ENCODE data around the gene MBD2.
A peak's percentile ranks its signal among the peaks of the same experiment; 100 is the strongest.

MBD2 gene

DNA sequence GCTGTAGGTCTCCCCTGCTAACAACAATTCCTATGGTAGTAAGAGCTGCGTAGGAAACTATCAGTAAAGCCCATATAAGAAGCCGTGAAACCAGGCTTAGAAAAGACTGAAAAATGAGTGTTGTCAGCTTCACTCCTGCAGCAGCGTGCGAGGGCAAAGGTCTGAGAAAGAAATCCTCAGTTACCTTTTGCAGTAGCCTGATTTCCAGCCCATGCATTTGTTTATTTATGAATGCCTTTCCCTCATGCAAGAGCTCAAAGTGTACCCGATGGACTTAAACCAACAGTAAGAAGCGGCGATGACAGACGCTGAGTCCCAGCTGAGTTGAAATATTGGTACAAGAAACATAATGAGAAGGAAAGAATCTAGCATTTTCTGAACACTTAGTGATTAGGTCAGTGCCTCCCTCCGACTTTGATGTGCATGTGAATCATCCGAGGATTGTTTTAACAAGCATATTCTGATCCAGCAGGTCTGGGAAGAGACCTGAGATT lies 29.8 kb upstream of the MBD2 start:
- H3K9ac ChIP-seq (ENCODE audit: low read depth in 1 of 2, low read length in 2 of 2): no peak overlapping the region
- no peaks in the 10 kb centered on the region for H3K4me1 ChIP-seq (ENCODE audit: control insufficient read depth in 2 of 2, insufficient read depth in 2 of 2, low read length in 2 of 2)
- peak overlapping the region in 1 of 2 donors; percentile 27 for H3K4me3 ChIP-seq (ENCODE audit: low read length in 2 of 2)
- no peaks in the 10 kb centered on the region for H3K36me3 ChIP-seq (ENCODE audit: control insufficient read depth in 2 of 2, insufficient read depth in 2 of 2, low read length in 2 of 2)
- no peaks in the 10 kb centered on the region for H3K27me3 ChIP-seq (ENCODE audit: control insufficient read depth in 2 of 2, insufficient read depth in 2 of 2, low read length in 2 of 2)
- no peaks in the 10 kb centered on the region for H3K9me3 ChIP-seq (ENCODE audit: control insufficient read depth in 2 of 2, low read length in 2 of 2)
- no peak overlapping the region for H3K27ac ChIP-seq (ENCODE audit: low read depth in 2 of 2, low read length in 2 of 2)

DNA sequence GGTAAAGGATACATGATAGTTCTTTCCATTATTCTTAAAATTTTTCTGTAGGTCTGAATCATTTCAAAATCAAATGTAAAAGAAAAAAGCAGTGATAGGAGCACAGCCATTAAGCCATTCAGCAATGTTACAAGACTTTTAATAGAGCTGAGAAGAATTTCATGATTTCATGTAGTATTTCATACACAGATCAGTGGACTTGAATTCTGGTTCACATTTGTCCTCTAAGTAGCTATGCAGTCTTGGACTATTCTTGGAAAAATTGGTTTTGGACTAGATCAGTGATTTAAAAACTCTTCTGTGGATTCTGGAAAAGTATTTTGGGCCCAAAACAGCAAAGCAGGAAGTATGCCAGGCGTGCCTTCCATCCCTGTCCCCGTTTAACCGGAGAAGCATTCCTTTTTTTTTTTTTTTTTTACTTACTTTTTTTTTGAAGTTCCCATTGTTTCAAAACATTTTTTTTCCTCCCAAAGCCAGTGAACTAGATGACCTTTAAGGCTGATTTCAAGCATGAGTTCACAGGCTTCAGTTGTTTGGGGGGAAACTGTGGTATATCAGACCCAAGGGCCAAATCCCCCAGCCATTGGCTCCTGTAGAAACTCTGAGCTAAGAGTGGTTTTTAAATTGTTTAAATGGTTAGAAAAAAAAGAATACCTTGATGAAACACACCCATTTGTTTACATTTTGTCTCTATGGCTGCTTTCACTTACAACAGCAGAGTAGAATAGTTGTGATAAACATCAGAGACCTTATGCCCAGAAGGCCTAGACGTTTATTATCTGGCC lies 27.3 kb upstream of the MBD2 start:
- no peak overlapping the region for H3K27ac ChIP-seq (ENCODE audit: low read depth in 2 of 2, low read length in 2 of 2)

DNA sequence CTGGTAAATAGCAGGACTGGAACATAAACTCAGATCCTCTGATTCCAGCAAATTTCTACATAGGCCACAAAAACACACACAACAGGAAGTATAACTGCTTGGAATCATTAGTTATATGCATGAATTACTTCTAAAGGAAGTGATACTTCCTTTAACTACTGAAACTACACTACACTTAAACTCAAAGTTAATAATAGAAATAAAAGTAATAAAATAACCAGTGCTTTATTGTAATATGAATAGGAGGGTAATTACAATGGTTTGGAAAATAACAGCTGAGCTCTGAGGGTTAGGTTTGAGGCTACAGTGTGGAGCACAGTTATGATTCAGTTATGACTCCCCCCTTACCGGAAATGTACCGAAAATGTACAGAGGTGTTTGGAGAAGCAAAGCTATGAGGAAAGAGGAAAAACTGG lies 26.4 kb upstream of the MBD2 start:
- no peaks in the 10 kb centered on the region for H3K36me3 ChIP-seq (ENCODE audit: control insufficient read depth in 2 of 2, insufficient read depth in 2 of 2, low read length in 2 of 2)
- no peaks in the 10 kb centered on the region for H3K4me1 ChIP-seq (ENCODE audit: control insufficient read depth in 2 of 2, insufficient read depth in 2 of 2, low read length in 2 of 2)
- no peaks in the 10 kb centered on the region for H3K9me3 ChIP-seq (ENCODE audit: control insufficient read depth in 2 of 2, low read length in 2 of 2)
- H3K27ac ChIP-seq (ENCODE audit: low read depth in 2 of 2, low read length in 2 of 2): no peak overlapping the region
- H3K27me3 ChIP-seq (ENCODE audit: control insufficient read depth in 2 of 2, insufficient read depth in 2 of 2, low read length in 2 of 2): no peaks in the 10 kb centered on the region
- H3K4me3 ChIP-seq (ENCODE audit: low read length in 2 of 2): no peak overlapping the region
- H3K9ac ChIP-seq (ENCODE audit: low read depth in 1 of 2, low read length in 2 of 2): no peak overlapping the region

More for the DNA sequence above, 27.3 kb upstream of the MBD2 start:
- no peaks in the 10 kb centered on the region for H3K4me1 ChIP-seq (ENCODE audit: control insufficient read depth in 2 of 2, insufficient read depth in 2 of 2, low read length in 2 of 2)
- H3K9ac ChIP-seq (ENCODE audit: low read depth in 1 of 2, low read length in 2 of 2): no peak overlapping the region
- H3K4me3 ChIP-seq (ENCODE audit: low read length in 2 of 2): no peak overlapping the region
- H3K36me3 ChIP-seq (ENCODE audit: control insufficient read depth in 2 of 2, insufficient read depth in 2 of 2, low read length in 2 of 2): no peaks in the 10 kb centered on the region
- H3K27me3 ChIP-seq (ENCODE audit: control insufficient read depth in 2 of 2, insufficient read depth in 2 of 2, low read length in 2 of 2): no peaks in the 10 kb centered on the region
- no peaks in the 10 kb centered on the region for H3K9me3 ChIP-seq (ENCODE audit: control insufficient read depth in 2 of 2, low read length in 2 of 2)

DNA sequence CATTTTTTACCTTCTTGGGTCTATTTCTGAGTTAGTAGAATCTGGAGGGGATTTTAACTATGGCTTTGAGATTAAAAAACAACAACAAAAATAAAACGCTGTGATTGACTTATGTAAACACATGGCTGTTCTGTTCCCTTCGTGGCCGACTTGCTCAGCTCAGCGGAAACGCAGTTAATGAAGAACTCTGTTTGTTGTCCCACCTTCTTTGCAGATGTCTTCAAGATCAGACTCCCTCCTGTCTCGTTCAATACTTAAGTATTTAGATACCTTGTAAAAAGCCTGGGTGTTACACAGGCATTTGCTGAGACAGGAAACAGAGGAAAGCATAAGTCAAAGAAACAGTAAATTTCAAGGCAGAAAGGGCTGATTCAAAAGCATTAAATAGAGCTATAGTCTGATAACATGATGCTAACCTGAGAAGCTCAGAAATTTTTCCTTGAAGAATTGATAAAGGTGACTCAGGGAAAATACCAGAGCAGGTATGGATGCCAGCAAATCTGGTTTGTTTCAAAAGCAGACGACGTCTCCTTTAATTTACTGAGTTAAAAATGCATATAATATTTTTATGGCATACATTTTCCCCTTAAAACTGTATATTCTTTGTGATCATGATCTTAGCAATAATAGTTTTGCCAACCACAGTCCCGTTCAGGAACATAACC lies 23.2 kb upstream of the MBD2 start:
- H3K27ac ChIP-seq (ENCODE audit: low read depth in 2 of 2, low read length in 2 of 2): no peak overlapping the region
- H3K36me3 ChIP-seq (ENCODE audit: control insufficient read depth in 2 of 2, insufficient read depth in 2 of 2, low read length in 2 of 2): no peaks in the 10 kb centered on the region
- H3K4me1 ChIP-seq (ENCODE audit: control insufficient read depth in 2 of 2, insufficient read depth in 2 of 2, low read length in 2 of 2): no peaks in the 10 kb centered on the region
- no peak overlapping the region for H3K4me3 ChIP-seq (ENCODE audit: low read length in 2 of 2)
- no peaks in the 10 kb centered on the region for H3K9me3 ChIP-seq (ENCODE audit: control insufficient read depth in 2 of 2, low read length in 2 of 2)
- H3K27me3 ChIP-seq (ENCODE audit: control insufficient read depth in 2 of 2, insufficient read depth in 2 of 2, low read length in 2 of 2): no peaks in the 10 kb centered on the region
- no peak overlapping the region for H3K9ac ChIP-seq (ENCODE audit: low read depth in 1 of 2, low read length in 2 of 2)

DNA sequence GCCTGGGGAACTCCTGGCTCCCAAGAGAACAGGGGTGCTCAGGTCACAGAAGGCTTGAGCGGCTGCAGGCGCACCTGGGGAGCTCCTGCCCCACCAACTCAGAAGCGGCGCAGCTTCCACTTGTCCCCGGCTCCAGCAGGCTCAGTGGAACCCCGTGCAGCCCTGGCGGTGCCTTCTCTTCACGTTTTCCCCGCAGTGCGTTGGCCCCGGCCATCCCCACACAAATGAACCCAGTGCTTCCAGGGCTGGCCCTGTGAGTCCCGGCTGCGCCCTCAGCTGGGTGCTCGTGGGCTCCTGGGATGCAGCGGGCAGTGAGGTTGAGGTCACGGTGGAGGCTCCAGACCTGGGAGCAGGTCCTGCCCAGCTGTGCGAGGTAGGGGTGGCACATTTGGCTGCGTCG lies 17.9 kb upstream of the MBD2 start:
- Histone ChIP-seq H3K27me3 (ENCODE audit: control insufficient read depth in 2 of 2, insufficient read depth in 2 of 2, low read length in 2 of 2) (no peaks in the 10 kb centered on the region), H3K4me1 (ENCODE audit: control insufficient read depth in 2 of 2, insufficient read depth in 2 of 2, low read length in 2 of 2) (no peaks in the 10 kb centered on the region), H3K36me3 (ENCODE audit: control insufficient read depth in 2 of 2, insufficient read depth in 2 of 2, low read length in 2 of 2) (no peaks in the 10 kb centered on the region), H3K9ac (ENCODE audit: low read depth in 1 of 2, low read length in 2 of 2) (no peak overlapping the region), H3K27ac (ENCODE audit: low read depth in 2 of 2, low read length in 2 of 2) (no peak overlapping the region), H3K4me3 (ENCODE audit: low read length in 2 of 2) (no peak overlapping the region), H3K9me3 (ENCODE audit: control insufficient read depth in 2 of 2, low read length in 2 of 2) (no peaks in the 10 kb centered on the region)

DNA sequence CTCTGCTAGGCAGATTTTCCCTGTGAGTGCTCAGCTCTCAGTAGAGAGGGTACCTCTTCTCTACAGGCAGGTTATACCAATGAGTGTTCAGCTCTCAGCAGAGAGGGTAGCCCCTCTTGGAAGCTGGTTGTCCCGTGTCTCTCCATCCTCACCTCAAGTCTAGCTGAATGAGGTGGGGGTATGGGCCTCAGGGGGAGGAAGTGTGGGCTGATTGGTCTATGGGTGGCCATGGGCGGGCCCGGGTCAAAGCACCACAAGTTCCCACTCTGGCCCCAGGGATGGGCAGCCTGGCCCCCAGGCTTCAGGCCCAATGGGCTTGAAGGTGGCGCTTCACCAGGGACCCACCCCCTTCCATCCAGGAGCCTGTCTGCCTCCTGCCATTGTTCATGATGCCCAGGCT lies 17.0 kb upstream of the MBD2 start:
- no peaks in the 10 kb centered on the region for H3K27me3 ChIP-seq (ENCODE audit: control insufficient read depth in 2 of 2, insufficient read depth in 2 of 2, low read length in 2 of 2)
- no peaks in the 10 kb centered on the region for H3K9me3 ChIP-seq (ENCODE audit: control insufficient read depth in 2 of 2, low read length in 2 of 2)
- no peak overlapping the region for H3K27ac ChIP-seq (ENCODE audit: low read depth in 2 of 2, low read length in 2 of 2)
- no peak overlapping the region for H3K4me3 ChIP-seq (ENCODE audit: low read length in 2 of 2)
- H3K4me1 ChIP-seq (ENCODE audit: control insufficient read depth in 2 of 2, insufficient read depth in 2 of 2, low read length in 2 of 2): no peaks in the 10 kb centered on the region
- no peaks in the 10 kb centered on the region for H3K36me3 ChIP-seq (ENCODE audit: control insufficient read depth in 2 of 2, insufficient read depth in 2 of 2, low read length in 2 of 2)
- H3K9ac ChIP-seq (ENCODE audit: low read depth in 1 of 2, low read length in 2 of 2): no peak overlapping the region

DNA sequence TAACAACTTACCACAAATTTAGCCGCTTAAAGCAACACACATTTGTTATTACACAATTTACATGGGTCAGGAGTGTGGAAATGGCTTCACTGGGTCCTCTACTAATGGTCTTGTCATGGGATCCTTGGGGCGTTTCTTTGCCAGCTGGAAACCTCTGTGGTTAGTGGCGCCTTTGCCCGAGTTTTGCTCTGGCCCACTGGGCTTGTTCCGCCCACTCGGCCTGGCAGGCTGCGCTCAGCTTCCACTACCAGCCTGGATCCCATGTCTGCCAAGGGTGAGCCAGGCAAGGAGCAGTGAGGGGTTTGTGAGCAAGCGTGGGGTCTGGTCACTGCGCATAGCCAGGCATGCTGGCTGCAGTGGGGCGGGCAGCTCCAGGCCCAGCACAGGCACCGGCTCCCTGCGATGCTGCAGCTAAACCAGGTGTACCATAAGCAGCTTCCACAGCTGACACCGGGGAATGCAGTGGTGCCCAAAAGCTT lies 16.2 kb upstream of the MBD2 start:
- H3K36me3 ChIP-seq (ENCODE audit: control insufficient read depth in 2 of 2, insufficient read depth in 2 of 2, low read length in 2 of 2): no peaks in the 10 kb centered on the region
- H3K9me3 ChIP-seq (ENCODE audit: control insufficient read depth in 2 of 2, low read length in 2 of 2): no peaks in the 10 kb centered on the region
- no peaks in the 10 kb centered on the region for H3K4me1 ChIP-seq (ENCODE audit: control insufficient read depth in 2 of 2, insufficient read depth in 2 of 2, low read length in 2 of 2)
- no peak overlapping the region for H3K4me3 ChIP-seq (ENCODE audit: low read length in 2 of 2)
- no peak overlapping the region for H3K27ac ChIP-seq (ENCODE audit: low read depth in 2 of 2, low read length in 2 of 2)
- H3K9ac ChIP-seq (ENCODE audit: low read depth in 1 of 2, low read length in 2 of 2): no peak overlapping the region
- H3K27me3 ChIP-seq (ENCODE audit: control insufficient read depth in 2 of 2, insufficient read depth in 2 of 2, low read length in 2 of 2): no peaks in the 10 kb centered on the region

DNA sequence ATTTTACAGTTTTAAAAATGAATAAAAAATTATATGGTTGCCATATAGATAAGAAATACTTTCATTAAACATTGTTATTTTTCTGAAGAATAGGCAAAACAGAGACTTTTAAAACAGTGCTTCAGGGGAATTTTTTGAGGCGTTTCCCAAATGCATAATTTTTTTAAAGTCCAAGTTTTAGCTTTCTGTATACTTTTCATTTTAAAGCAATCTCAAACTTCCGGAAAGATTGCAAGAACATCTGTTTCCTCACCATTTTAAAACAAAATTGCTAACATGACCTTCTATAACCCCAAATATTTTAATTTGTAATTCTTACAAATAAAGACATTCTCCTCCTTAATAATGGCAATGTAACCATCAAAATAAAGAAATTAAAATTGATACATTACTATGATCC lies 15.1 kb upstream of the MBD2 start:
- no peak overlapping the region for H3K9ac ChIP-seq (ENCODE audit: low read depth in 1 of 2, low read length in 2 of 2)
- H3K4me3 ChIP-seq (ENCODE audit: low read length in 2 of 2): no peak overlapping the region
- H3K9me3 ChIP-seq (ENCODE audit: control insufficient read depth in 2 of 2, low read length in 2 of 2): no peaks in the 10 kb centered on the region
- no peaks in the 10 kb centered on the region for H3K27me3 ChIP-seq (ENCODE audit: control insufficient read depth in 2 of 2, insufficient read depth in 2 of 2, low read length in 2 of 2)
- H3K27ac ChIP-seq (ENCODE audit: low read depth in 2 of 2, low read length in 2 of 2): no peak overlapping the region
- no peaks in the 10 kb centered on the region for H3K4me1 ChIP-seq (ENCODE audit: control insufficient read depth in 2 of 2, insufficient read depth in 2 of 2, low read length in 2 of 2)
- no peaks in the 10 kb centered on the region for H3K36me3 ChIP-seq (ENCODE audit: control insufficient read depth in 2 of 2, insufficient read depth in 2 of 2, low read length in 2 of 2)

DNA sequence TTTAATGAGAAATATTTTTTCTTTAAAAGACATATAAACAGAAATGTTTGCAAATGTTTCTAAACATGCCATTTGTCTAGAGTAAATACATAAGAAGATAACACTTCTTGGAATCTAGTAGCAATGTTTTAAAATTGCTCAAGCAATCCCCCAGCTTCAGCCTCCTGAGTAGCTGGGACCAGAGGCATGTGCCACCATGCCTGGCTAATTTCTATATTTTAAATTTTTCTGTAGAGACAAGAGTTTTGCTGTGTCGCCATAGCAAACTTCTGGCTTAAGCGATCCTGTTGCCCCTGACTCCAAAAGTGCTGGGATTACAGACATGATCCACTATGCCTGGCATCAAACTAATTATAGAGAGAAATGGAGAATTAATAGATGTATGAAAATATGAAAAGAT lies 14.6 kb upstream of the MBD2 start:
- H3K4me1 ChIP-seq (ENCODE audit: control insufficient read depth in 2 of 2, insufficient read depth in 2 of 2, low read length in 2 of 2): no peaks in the 10 kb centered on the region
- no peaks in the 10 kb centered on the region for H3K36me3 ChIP-seq (ENCODE audit: control insufficient read depth in 2 of 2, insufficient read depth in 2 of 2, low read length in 2 of 2)
- no peak overlapping the region for H3K27ac ChIP-seq (ENCODE audit: low read depth in 2 of 2, low read length in 2 of 2)
- H3K27me3 ChIP-seq (ENCODE audit: control insufficient read depth in 2 of 2, insufficient read depth in 2 of 2, low read length in 2 of 2): no peaks in the 10 kb centered on the region
- H3K4me3 ChIP-seq (ENCODE audit: low read length in 2 of 2): no peak overlapping the region
- no peaks in the 10 kb centered on the region for H3K9me3 ChIP-seq (ENCODE audit: control insufficient read depth in 2 of 2, low read length in 2 of 2)
- no peak overlapping the region for H3K9ac ChIP-seq (ENCODE audit: low read depth in 1 of 2, low read length in 2 of 2)

DNA sequence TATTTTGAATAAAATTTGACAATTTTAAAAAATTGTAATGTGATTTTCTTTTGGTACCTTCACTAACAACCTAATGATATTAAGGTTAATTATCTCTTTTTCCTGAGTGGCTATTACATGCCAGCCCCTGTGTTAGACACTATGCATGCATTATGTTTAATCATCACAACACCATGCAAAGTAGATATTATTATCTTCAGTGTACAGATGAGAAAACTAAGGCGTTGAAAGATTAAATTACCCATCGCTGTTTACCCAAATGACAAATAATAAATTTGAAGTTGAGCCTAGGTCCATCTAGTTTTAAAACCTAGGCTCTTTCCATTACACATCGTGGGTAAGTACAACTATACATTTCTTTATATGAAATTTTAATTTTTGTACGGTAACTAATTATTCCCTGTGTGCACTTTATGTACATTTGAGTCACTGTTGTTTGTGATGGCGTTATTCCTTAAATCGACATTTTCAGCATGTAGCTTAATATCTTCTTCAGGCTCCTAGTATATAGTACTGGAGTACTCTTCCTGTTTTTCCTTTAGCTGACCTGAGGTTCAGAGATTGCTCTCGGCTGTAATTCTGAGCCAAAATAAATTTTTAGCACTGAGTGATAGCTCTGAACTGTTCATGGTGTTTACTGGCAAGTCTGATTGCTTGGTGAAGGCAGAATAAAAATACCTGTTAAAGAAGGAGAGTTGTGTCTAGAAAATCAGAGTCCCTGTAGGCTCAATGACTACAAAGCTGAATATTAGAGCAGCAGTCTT lies 13.9 kb upstream of the MBD2 start:
- no peaks in the 10 kb centered on the region for H3K36me3 ChIP-seq (ENCODE audit: control insufficient read depth in 2 of 2, insufficient read depth in 2 of 2, low read length in 2 of 2)
- no peaks in the 10 kb centered on the region for H3K4me1 ChIP-seq (ENCODE audit: control insufficient read depth in 2 of 2, insufficient read depth in 2 of 2, low read length in 2 of 2)
- H3K27ac ChIP-seq (ENCODE audit: low read depth in 2 of 2, low read length in 2 of 2): no peak overlapping the region
- H3K4me3 ChIP-seq (ENCODE audit: low read length in 2 of 2): no peak overlapping the region
- H3K9ac ChIP-seq (ENCODE audit: low read depth in 1 of 2, low read length in 2 of 2): no peak overlapping the region
- H3K27me3 ChIP-seq (ENCODE audit: control insufficient read depth in 2 of 2, insufficient read depth in 2 of 2, low read length in 2 of 2): no peaks in the 10 kb centered on the region
- no peaks in the 10 kb centered on the region for H3K9me3 ChIP-seq (ENCODE audit: control insufficient read depth in 2 of 2, low read length in 2 of 2)

Data from mucosa of rectum (tissue), 2 donors.